Right lobe of liver (tissue), 4 donors: Measurements from ENCODE around the gene CPHXL.

Experiments used
- POLR2A ChIP-seq: fragments of 450-650 bp; IDR thresholded peaks from one replicate; pipeline ENCODE4 v1.6.1; 2017; ENCODE audit warnings: antibody characterized with exemption, mild to moderate bottlenecking
- TF ChIP-seq, protein P1 (sequence below), 4 donors: fragments of 200-600 bp in 3 of 4; fragments of 450-650 bp in 1 of 4; IDR thresholded peaks; one replicate each; pipeline versions ENCODE4 v1.5.1 to v1.8.0; 2016 to 2022; ENCODE audit warnings: antibody characterized with exemption in 4 of 4, mild to moderate bottlenecking in 2 of 4
- donor health status: DM: no; HTN: no; CAD: no.
- donor health status: DM: no; HTN: no; CAD: no.
- donor health status: DM: no; HTN: yes; CAD: no.

GRCh38 chr16:75682308-75682707 lies 44.0 kb downstream of the CPHXL start:
- TF ChIP-seq, protein P1, sequence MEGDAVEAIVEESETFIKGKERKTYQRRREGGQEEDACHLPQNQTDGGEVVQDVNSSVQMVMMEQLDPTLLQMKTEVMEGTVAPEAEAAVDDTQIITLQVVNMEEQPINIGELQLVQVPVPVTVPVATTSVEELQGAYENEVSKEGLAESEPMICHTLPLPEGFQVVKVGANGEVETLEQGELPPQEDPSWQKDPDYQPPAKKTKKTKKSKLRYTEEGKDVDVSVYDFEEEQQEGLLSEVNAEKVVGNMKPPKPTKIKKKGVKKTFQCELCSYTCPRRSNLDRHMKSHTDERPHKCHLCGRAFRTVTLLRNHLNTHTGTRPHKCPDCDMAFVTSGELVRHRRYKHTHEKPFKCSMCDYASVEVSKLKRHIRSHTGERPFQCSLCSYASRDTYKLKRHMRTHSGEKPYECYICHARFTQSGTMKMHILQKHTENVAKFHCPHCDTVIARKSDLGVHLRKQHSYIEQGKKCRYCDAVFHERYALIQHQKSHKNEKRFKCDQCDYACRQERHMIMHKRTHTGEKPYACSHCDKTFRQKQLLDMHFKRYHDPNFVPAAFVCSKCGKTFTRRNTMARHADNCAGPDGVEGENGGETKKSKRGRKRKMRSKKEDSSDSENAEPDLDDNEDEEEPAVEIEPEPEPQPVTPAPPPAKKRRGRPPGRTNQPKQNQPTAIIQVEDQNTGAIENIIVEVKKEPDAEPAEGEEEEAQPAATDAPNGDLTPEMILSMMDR (IDR thresholded peaks at IDR 0.05) = no peak
- TF ChIP-seq POLR2A = no peak
